ENCODE results near the gene KCNJ3. TPM values are rescaled to one million over a fixed set of nuclear protein-coding genes. Genes with fewer than 3 reads are reported as not detected.

The KCNJ3 gene
- total RNA-seq, 6 experiments from 2014 or later: 0.12 to 1.5 (median 0.52) TPM

GRCh38 chr2:154882725-154883124 is 184.2 kb downstream of the KCNJ3 start:
- Histone ChIP-seq H3K9me3 (no peaks in the 10 kb centered on the region), H3K36me3 (no peaks in the 10 kb centered on the region), H3K4me1 (no peaks in the 10 kb centered on the region), H3K27me3 (no peaks in the 10 kb centered on the region), H3K27ac (no peak overlapping the region), H3K4me3 (no peak overlapping the region)
- ATAC-seq (no peak), DNase-seq (no peak)
- 77% methylated on average over 3 of the region's 3 CpGs for WGBS (ENCODE audit: insufficient coverage, low coverage, low lambda C conversion rate, missing lambda C conversion rate)
- intact Hi-C loops (cut with DNase I): no loop called here
- TF ChIP-seq POLR2A (IDR thresholded peaks at IDR 0.05): no peak

GRCh38 chr2:154886316-154886715 is 187.8 kb downstream of the KCNJ3 start:
- intact Hi-C loops (cut with DNase I): no loop called here
- Histone ChIP-seq H3K27ac (no peak overlapping the region), H3K27me3 (no peaks in the 10 kb centered on the region), H3K4me3 (no peak overlapping the region), H3K36me3 (no peaks in the 10 kb centered on the region), H3K9me3 (no peaks in the 10 kb centered on the region), H3K4me1 (no peaks in the 10 kb centered on the region)
- 75% methylated on average over 5 of the region's 5 CpGs for WGBS (ENCODE audit: insufficient coverage, low coverage, low lambda C conversion rate, missing lambda C conversion rate)
- ATAC-seq (no peak), DNase-seq (no peak)
- TF ChIP-seq POLR2A (IDR thresholded peaks at IDR 0.05) (no peak), CTCF (IDR thresholded peaks at IDR 0.05) (no peak)

- no peak overlapping the region for H3K4me3 ChIP-seq
- peaks cover 0 to 8% (median 0%) of the 10 kb centered on the region in 4 donors for H3K4me1 ChIP-seq
- intact Hi-C loops (cut with DNase I): no loop called here
- ATAC-seq (no peak), DNase-seq (no peak)
- TF ChIP-seq POLR2A (IDR thresholded peaks at IDR 0.05) (no peak), CTCF (IDR thresholded peaks at IDR 0.05) (no peak)
- H3K36me3 ChIP-seq: no peaks in the 10 kb centered on the region
- H3K9me3 ChIP-seq: no peaks in the 10 kb centered on the region
- no peaks in the 10 kb centered on the region for H3K27me3 ChIP-seq
- no peak overlapping the region for H3K27ac ChIP-seq
- WGBS (ENCODE audit: insufficient coverage, low coverage, low lambda C conversion rate, missing lambda C conversion rate): 48% methylated on average over 1 of the region's 1 CpG
Observed at GRCh38 chr2:154898269-154898668, 199.8 kb downstream of the KCNJ3 start.

GRCh38 chr2:154901063-154901462 is 202.6 kb downstream of the KCNJ3 start:
- WGBS (ENCODE audit: insufficient coverage, low coverage, low lambda C conversion rate, missing lambda C conversion rate): 60% methylated on average over 1 of the region's 1 CpG
- DNase-seq (no peak), ATAC-seq (peak in 1 of 4 donors; percentile 50)
- Histone ChIP-seq H3K27ac (no peak overlapping the region), H3K9me3 (no peaks in the 10 kb centered on the region), H3K4me1 (peaks cover 0 to 8% (median 0%) of the 10 kb centered on the region in 4 donors), H3K27me3 (no peaks in the 10 kb centered on the region), H3K36me3 (no peaks in the 10 kb centered on the region), H3K4me3 (no peak overlapping the region)
- intact Hi-C loops (cut with DNase I): no loop called here
- TF ChIP-seq CTCF (IDR thresholded peaks at IDR 0.05): no peak
- no peak for TF ChIP-seq POLR2A (IDR thresholded peaks at IDR 0.05)
